Colonic mucosa (tissue), 4 donors: Measurements from ENCODE around the gene CTSD. TPM values are rescaled to one million over a fixed set of nuclear protein-coding genes. Genes with fewer than 3 reads are reported as not detected.
A peak's percentile ranks its signal among the peaks of the same experiment; 100 is the strongest.
"Not testable (repeated sequence)": the region's sequence is repeated elsewhere in the genome, so short reads cannot be mapped to it uniquely, and the experiment has no call there.

Experiments used
- DNase-seq: peaks from one replicate; pipeline ENCODE4 v3.0.0-alpha.2; 2020
- H3K27ac ChIP-seq: fragments of 200-600 bp; one replicate; pipeline ENCODE4 v1.8.0; 2021
- H3K27me3 ChIP-seq: fragments of 200-600 bp; one replicate; pipeline ENCODE4 v1.8.0; 2021
- H3K36me3 ChIP-seq: fragments of 200-600 bp; one replicate; pipeline ENCODE4 v1.8.0; 2021
- H3K4me1 ChIP-seq: fragments of 200-600 bp; one replicate; pipeline ENCODE4 v1.8.0; 2021; ENCODE audit warnings: mild to moderate bottlenecking
- H3K4me3 ChIP-seq: fragments of 200-600 bp; one replicate; pipeline ENCODE4 v1.8.0; 2021
- H3K9ac ChIP-seq, 2 donors: one replicate each; pipeline ENCODE4 v1.7.0; 2013; ENCODE audit warnings: control low read depth in 2 of 2, low read depth in 2 of 2, low read length in 2 of 2
- H3K9me3 ChIP-seq: fragments of 200-600 bp; one replicate; pipeline ENCODE4 v1.8.0; 2021
- intact Hi-C: fragments of 100-400 bp; cut with DNase I; formaldehyde crosslinking; loops from one replicate; pipeline ENCODE4 v1.14.1; 2022
- total RNA-seq, 2 donors: library from RNA; stranded (reverse); fragmentation: NEBNext Ultra II Directional in 1 of 2; extraction: Animal tissue kit (Norgen Biotek cat#: 25700) in 1 of 2; gene quantifications; one replicate each; pipeline ENCODE4 v1.2.1, GENCODE V29; 2021
- TF ChIP-seq, protein P1 (sequence below): fragments of 200-600 bp; IDR thresholded peaks from one replicate; pipeline ENCODE4 v1.8.0; 2022; ENCODE audit warnings: antibody characterized with exemption, mild to moderate bottlenecking
- donor health status: healthy.
- donor health status: DM: no; HTN: no; CAD: no.
- donor health status: DM: no; HTN: no; CAD: no.

Gene CTSD
- 100 to 1,000 TPM; 633 to 887 TPM for total RNA-seq

DNA sequence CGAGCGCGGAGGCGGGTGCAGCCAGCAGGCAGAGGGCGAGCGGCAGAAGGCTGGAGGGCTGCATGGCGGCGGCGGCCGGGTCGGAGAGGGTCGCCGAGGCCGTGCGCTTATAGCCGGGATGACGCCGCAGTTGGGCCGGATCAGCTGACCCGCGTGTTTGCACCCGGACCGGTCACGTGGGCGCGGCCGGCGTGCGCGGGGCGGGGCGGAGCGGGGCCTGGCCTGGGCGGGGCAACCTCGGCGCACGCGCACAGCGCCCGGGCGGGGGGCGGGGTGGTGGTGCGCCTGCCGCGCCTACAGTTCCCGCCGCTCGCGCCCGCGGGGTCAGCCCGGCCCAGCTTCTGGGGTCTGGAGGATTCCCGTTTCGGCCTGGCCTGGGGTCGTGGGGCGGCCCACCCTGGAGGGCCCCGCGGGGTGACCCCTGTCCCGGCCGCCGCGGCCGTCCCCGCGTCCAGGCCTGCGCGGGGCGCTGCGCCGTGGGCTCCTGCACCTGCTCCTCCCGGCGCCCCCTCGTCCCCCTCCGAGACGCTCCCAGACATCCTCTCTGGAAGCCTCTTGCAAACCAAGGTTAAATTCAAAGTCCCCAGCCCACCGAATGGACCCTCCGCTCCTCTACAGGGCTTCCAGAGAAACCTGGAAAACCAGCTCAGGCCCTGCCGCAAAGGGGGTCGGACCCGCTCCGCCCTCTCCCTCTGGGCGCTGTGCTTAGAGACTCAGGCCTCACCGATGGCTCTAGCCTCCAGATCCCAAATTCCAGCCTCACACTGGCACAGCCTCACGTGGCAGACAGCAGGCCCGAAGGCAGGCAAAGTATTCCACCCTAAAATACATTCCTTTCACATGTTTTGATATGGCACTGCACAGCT, at the start of gene CTSD:
Gene CTSD (minus strand): TSS at position 132 of the 866 bp plus-strand sequence. CDS start 68 bp downstream, at position 64.
- Histone ChIP-seq H3K4me1 (peaks cover 9% of the 10 kb centered on the region), H3K27me3 (no peaks in the 10 kb centered on the region), H3K9me3 (no peaks in the 10 kb centered on the region), H3K36me3 (peaks cover 6% of the 10 kb centered on the region), H3K9ac (peak within 1 kb of the TSS; percentile 88 to 100), H3K4me3 (peak within 1 kb of the TSS; percentile 59), H3K27ac (peak within 1 kb of the TSS; percentile 92)
- TF ChIP-seq, protein P1, sequence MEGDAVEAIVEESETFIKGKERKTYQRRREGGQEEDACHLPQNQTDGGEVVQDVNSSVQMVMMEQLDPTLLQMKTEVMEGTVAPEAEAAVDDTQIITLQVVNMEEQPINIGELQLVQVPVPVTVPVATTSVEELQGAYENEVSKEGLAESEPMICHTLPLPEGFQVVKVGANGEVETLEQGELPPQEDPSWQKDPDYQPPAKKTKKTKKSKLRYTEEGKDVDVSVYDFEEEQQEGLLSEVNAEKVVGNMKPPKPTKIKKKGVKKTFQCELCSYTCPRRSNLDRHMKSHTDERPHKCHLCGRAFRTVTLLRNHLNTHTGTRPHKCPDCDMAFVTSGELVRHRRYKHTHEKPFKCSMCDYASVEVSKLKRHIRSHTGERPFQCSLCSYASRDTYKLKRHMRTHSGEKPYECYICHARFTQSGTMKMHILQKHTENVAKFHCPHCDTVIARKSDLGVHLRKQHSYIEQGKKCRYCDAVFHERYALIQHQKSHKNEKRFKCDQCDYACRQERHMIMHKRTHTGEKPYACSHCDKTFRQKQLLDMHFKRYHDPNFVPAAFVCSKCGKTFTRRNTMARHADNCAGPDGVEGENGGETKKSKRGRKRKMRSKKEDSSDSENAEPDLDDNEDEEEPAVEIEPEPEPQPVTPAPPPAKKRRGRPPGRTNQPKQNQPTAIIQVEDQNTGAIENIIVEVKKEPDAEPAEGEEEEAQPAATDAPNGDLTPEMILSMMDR: no peak
- peak; percentile 90 for DNase-seq
- intact Hi-C loops: no loop called here

DNA sequence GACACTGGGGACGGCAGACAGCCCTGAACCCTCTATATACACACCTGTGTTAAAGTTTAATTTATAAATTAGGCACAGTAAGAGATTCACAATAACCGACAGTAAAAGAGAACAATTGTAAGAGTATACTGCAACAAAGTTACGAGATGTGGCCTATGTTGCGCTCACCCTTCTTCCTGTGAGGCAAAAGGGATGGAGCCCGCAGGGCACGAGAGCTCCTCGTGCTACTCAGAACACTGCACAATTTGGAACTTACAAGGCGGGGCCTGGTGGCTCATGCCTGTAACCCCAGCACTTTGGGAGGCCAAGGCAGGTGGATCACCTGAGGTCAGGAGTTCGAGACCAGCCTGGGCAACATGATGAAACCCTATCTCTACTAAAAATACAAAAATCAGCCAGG, 49.6 kb upstream of the CTSD start:
- H3K9me3 ChIP-seq, DNase-seq, H3K4me1 ChIP-seq, H3K9ac ChIP-seq, H3K36me3 ChIP-seq, H3K4me3 ChIP-seq, H3K27me3 ChIP-seq, H3K27ac ChIP-seq, intact Hi-C loops: not testable (repeated sequence)

DNA sequence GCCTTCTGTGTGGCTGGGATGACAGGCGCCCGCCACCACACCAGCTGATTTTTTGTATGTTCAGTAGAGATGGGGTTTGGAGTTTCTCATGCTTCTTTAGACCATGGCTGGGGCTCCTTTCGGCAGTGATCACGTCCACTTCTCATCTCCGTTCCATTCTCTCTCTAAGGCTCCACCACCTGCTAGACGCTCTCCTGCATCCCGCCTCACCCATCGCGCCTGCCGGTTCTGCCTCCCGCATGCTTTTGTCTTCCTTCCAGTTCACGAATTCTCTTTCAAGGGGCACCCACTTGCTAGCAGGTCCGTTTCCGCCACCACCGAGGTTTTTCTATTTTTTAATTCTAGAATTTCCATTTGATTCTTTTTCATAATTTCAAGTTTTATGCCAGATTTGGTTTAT, 49.1 kb upstream of the CTSD start:
- Histone ChIP-seq H3K27ac (no peak overlapping the region), H3K36me3 (no peaks in the 10 kb centered on the region), H3K4me3 (no peak overlapping the region), H3K9ac (no peak overlapping the region), H3K4me1 (no peaks in the 10 kb centered on the region), H3K9me3 (no peaks in the 10 kb centered on the region), H3K27me3 (no peaks in the 10 kb centered on the region)
- no peak for DNase-seq
- TF ChIP-seq, protein P1: no peak
- intact Hi-C loops: no loop called here

DNA sequence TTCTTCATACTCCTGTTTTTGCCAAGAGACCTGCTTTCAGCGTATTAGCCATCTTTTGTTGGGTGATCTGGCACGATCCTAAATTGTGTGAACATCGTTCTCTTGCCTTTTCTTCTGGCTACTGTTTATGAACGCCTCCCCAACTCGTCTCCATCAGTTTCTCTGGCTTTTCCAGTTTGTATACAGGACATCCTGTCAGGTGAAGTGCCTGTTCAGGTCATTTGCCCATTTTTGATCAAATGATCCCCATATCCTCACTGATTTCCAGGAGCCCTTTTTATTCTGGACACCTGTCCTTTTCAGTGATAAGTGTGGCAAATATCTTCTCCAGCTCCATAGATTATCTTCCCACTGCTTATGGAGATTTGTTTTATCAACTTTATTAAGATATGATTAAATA, 48.5 kb upstream of the CTSD start:
- no peaks in the 10 kb centered on the region for H3K27me3 ChIP-seq
- DNase-seq: no peak
- H3K36me3 ChIP-seq: no peaks in the 10 kb centered on the region
- H3K4me1 ChIP-seq: no peaks in the 10 kb centered on the region
- H3K4me3 ChIP-seq: no peak overlapping the region
- H3K9me3 ChIP-seq: no peaks in the 10 kb centered on the region
- no peak overlapping the region for H3K27ac ChIP-seq
- intact Hi-C loops: no loop called here
- TF ChIP-seq, protein P1: no peak
- H3K9ac ChIP-seq: no peak overlapping the region

DNA sequence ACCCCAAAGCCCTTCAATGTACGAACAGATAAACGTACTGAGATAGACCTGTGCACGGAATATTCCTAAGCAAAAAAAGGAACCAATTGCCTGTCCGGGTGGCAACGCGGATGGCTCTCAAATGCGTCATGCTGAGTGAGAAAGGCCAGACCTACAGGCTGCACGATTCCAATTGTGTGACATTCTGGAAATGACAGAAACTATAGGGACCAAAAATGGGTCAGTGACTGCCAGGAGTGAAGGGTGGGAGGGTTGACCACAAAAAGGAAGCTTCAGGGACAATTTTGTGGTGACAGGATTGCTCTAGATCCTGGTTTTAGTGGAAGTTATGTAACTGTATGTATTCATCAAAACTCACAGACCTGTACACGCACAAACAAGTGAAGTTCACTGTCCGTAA, 47.0 kb upstream of the CTSD start:
- Histone ChIP-seq H3K27me3 (no peaks in the 10 kb centered on the region), H3K9ac (no peak overlapping the region), H3K4me3 (no peak overlapping the region), H3K9me3 (no peaks in the 10 kb centered on the region), H3K4me1 (no peaks in the 10 kb centered on the region), H3K27ac (no peak overlapping the region), H3K36me3 (no peaks in the 10 kb centered on the region)
- no peak for DNase-seq
- intact Hi-C loops: no loop called here
- TF ChIP-seq, protein P1: no peak
